IgD-negative memory B cell (primary cell): ENCODE measurements around the gene RFNG. TPM values are rescaled to one million over a fixed set of nuclear protein-coding genes. Genes with fewer than 3 reads are reported as not detected.

Experiments used
- H3K27ac Mint-ChIP-seq, 3 donors: one replicate each; pipeline ENCODE4 v1.8.0; 2020 to 2022; ENCODE audit warnings: mild to moderate bottlenecking in 3 of 3, mixed read lengths in 3 of 3, moderate library complexity in 1 of 3
- H3K27me3 Mint-ChIP-seq: one replicate; pipeline ENCODE4 v1.8.0; 2021; ENCODE audit warnings: mixed read lengths
- H3K36me3 Mint-ChIP-seq: one replicate; pipeline ENCODE4 v1.8.0; 2020; ENCODE audit warnings: mild to moderate bottlenecking, mixed read lengths
- H3K4me1 Mint-ChIP-seq, 3 donors: one replicate each; pipeline ENCODE4 v1.8.0; 2020 to 2022; ENCODE audit warnings: mixed read lengths in 3 of 3, mild to moderate bottlenecking in 1 of 3
- H3K4me3 Mint-ChIP-seq, 4 donors: one replicate each; pipeline ENCODE4 v1.8.0; 2020 to 2022; ENCODE audit warnings: mild to moderate bottlenecking in 4 of 4, mixed read lengths in 4 of 4, moderate library complexity in 3 of 4
- H3K9me3 Mint-ChIP-seq, 3 donors: one replicate each; pipeline ENCODE4 v1.8.0; 2020 to 2021; ENCODE audit warnings: mixed read lengths in 3 of 3, mild to moderate bottlenecking in 1 of 3
- polyA plus RNA-seq: library from polyadenylated mRNA; unstranded; fragments of 300-500 nt; fragmentation: Illumina TruSeq; gene quantifications from one replicate; pipeline ENCODE4 v1.2.3, GENCODE V29; 2021

The RFNG gene
- polyA plus RNA-seq, 1 donor from 2014 or later: 4.1 TPM

- Mint-ChIP-seq H3K36me3 (peaks cover 1% of the 10 kb centered on the region), H3K27ac (no peak overlapping the region), H3K9me3 (no peaks in the 10 kb centered on the region), H3K4me3 (no peak overlapping the region), H3K4me1 (peaks cover 0 to 4% (median 0%) of the 10 kb centered on the region in 3 donors), H3K27me3 (no peaks in the 10 kb centered on the region)
Observed at GRCh38 chr17:82028246-82028645, 23.4 kb downstream of the RFNG start.

DNA sequence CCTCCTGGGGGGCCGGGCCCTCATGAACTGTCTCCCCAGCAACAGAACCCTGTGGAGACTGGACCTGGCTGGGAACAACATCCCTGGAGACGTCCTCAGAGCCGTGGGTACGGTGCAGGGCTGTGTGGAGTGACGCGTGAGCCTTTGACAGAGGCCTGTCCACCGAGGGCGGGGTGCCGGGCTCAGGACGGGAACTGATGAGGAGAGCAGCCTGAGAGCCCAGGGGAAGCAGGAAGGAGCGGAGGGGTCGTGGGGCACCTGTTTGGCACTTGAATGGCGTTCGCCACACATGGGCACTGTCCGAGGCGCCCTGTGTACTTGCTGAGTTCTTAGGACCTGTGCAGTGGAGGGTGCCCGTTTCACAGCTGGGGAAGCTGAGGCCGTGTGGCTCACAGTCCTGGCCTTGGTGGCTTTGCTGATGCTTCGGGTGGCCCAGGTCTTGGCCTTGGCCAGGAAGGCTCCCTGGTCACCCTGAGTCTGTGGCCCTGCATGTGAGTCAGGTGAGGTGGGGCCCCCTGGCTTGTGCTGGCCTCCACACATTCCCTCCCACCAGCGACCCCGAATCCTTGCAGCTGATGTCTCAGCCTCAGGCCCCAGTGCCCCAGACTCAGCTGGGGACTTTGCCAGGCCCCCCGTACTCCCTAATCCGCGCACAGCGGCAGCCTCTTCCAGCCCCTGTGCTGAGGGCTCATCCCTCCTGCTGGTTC lies 26.1 kb downstream of the RFNG start:
- no peaks in the 10 kb centered on the region for H3K9me3 Mint-ChIP-seq
- peaks cover 7 to 11% (median 9%) of the 10 kb centered on the region in 3 donors for H3K4me1 Mint-ChIP-seq
- H3K36me3 Mint-ChIP-seq: peaks cover 1% of the 10 kb centered on the region
- H3K4me3 Mint-ChIP-seq: peak overlapping the region in 2 of 4 donors; percentile 67 to 81
- H3K27me3 Mint-ChIP-seq: no peaks in the 10 kb centered on the region
- H3K27ac Mint-ChIP-seq: no peak overlapping the region

DNA sequence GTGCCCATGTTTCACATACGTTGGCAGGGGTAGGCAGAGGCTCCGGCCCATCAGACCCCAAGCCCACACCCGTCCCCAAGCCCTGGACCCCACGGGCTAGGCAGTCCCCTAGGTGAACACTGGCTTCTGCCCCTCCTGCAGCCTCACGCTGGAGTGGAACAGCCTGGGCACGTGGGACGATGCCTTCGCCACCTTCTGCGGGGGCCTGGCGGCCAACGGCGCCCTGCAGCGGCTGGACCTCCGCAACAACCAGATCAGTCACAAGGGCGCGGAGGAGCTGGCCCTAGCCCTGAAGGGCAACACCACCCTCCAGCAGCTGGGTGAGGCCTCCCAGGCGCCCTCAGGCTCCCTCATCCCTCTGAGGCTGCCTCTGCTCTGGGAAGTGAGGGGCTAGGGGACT lies 26.8 kb downstream of the RFNG start:
- no peaks in the 10 kb centered on the region for H3K9me3 Mint-ChIP-seq
- peaks cover 1% of the 10 kb centered on the region for H3K36me3 Mint-ChIP-seq
- H3K4me3 Mint-ChIP-seq: no peak overlapping the region
- peaks cover 7 to 10% (median 9%) of the 10 kb centered on the region in 3 donors for H3K4me1 Mint-ChIP-seq
- H3K27me3 Mint-ChIP-seq: no peaks in the 10 kb centered on the region
- no peak overlapping the region for H3K27ac Mint-ChIP-seq

GRCh38 chr17:82023447-82024241 lies 28.0 kb downstream of the RFNG start:
- Mint-ChIP-seq H3K4me3 (peak overlapping the region; percentile 80 to 89 (median 86)), H3K9me3 (no peaks in the 10 kb centered on the region), H3K27ac (peak overlapping the region in 2 of 3 donors; percentile 64), H3K36me3 (peaks cover 1% of the 10 kb centered on the region), H3K27me3 (no peaks in the 10 kb centered on the region), H3K4me1 (peaks cover 7 to 10% (median 9%) of the 10 kb centered on the region in 3 donors)

DNA sequence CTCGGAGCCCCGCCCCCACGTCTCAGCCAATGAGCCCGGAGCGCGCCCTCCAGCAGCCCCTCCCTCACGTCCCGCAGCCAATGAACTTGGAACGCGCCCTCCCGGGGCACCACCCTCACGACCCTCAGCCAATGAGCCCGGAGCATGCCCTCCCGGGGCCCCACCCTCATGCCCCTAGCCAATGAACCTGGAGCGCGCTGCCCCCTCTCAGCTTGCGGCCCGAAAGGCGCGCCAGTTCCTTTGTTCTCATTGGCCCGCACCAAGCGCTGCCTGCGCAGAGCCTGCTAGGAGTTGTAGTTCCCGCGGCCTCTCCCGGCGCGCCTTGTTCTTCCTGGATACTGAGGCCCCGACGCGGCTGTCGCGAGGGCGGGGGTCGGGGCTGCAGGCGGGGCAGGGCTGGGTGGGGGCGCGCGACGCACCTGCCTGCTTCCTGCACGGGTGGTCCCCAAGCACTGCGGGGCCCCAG lies 28.6 kb downstream of the RFNG start, which contains the start of gene LRRC45:
LRRC45 (plus strand) TSS at position 325 of the 466 bp plus-strand sequence. CDS start 339 bp downstream, outside the sequence.
- H3K27ac Mint-ChIP-seq: peak within 1 kb of the TSS; percentile 64 to 86 (median 64)
- H3K9me3 Mint-ChIP-seq: no peaks in the 10 kb centered on the region
- H3K4me1 Mint-ChIP-seq: peaks cover 7 to 10% (median 9%) of the 10 kb centered on the region in 3 donors
- H3K27me3 Mint-ChIP-seq: no peaks in the 10 kb centered on the region
- H3K4me3 Mint-ChIP-seq: peak within 1 kb of the TSS; percentile 84 to 94 (median 90)
- peaks cover 1% of the 10 kb centered on the region for H3K36me3 Mint-ChIP-seq

GRCh38 chr17:82022310-82022980 lies 29.2 kb downstream of the RFNG start, which contains the start of gene CENPX:
CENPX (minus strand) TSS chr17:82022878; CDS start chr17:82022861, 17 bp downstream.
- H3K4me1 Mint-ChIP-seq: peaks cover 7 to 10% (median 9%) of the 10 kb centered on the region in 3 donors
- no peaks in the 10 kb centered on the region for H3K9me3 Mint-ChIP-seq
- H3K4me3 Mint-ChIP-seq: peak within 1 kb of the TSS; percentile 84 to 94 (median 90)
- H3K27me3 Mint-ChIP-seq: no peaks in the 10 kb centered on the region
- H3K27ac Mint-ChIP-seq: peak within 1 kb of the TSS; percentile 64 to 86 (median 79)
- H3K36me3 Mint-ChIP-seq: peaks cover 1% of the 10 kb centered on the region

DNA sequence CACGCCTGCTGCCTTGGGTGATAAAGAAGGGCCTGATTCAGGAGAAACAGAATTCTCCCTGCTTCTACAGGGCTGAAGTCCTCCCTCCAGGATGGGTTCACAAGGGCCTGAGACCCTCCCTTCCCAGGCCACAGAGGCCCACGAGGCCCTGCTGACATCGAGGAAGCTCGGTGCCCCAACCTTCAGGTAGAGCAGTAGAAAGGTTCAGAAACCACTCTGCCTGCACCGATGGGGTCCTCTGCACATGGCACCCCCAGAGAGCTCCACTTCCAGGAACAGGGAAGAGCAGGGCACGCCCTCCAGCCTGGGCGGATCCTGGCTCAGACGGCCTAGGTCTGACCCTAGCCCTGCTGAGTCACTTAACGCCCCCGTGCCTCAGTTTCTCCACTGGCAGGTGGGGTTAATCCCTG lies 29.7 kb downstream of the RFNG start:
- no peaks in the 10 kb centered on the region for H3K9me3 Mint-ChIP-seq

GRCh38 chr17:82021107-82021899 lies 30.3 kb downstream of the RFNG start:
- Mint-ChIP-seq H3K36me3 (no peaks in the 10 kb centered on the region), H3K4me3 (peak overlapping the region; percentile 84 to 94 (median 90)), H3K4me1 (peaks cover 7 to 10% (median 9%) of the 10 kb centered on the region in 3 donors), H3K9me3 (no peaks in the 10 kb centered on the region), H3K27ac (peak overlapping the region in 1 of 3 donors; percentile 79), H3K27me3 (no peaks in the 10 kb centered on the region)

More for the DNA sequence above, 29.7 kb downstream of the RFNG start:
- H3K27ac Mint-ChIP-seq: peak overlapping the region in 1 of 3 donors; percentile 79
- peaks cover 7 to 10% (median 9%) of the 10 kb centered on the region in 3 donors for H3K4me1 Mint-ChIP-seq
- H3K27me3 Mint-ChIP-seq: no peaks in the 10 kb centered on the region
- H3K36me3 Mint-ChIP-seq: peaks cover under 1% of the 10 kb centered on the region
- peak overlapping the region; percentile 84 to 94 (median 90) for H3K4me3 Mint-ChIP-seq

GRCh38 chr17:82020572-82021106 lies 31.0 kb downstream of the RFNG start:
- peak overlapping the region in 1 of 4 donors; percentile 33 for H3K4me3 Mint-ChIP-seq

GRCh38 chr17:82019690-82020571 lies 31.7 kb downstream of the RFNG start:
- Mint-ChIP-seq H3K27me3 (no peaks in the 10 kb centered on the region), H3K4me3 (peak overlapping the region in 1 of 4 donors; percentile 66), H3K9me3 (no peaks in the 10 kb centered on the region), H3K4me1 (peaks cover 7 to 10% (median 9%) of the 10 kb centered on the region in 3 donors), H3K27ac (no peak overlapping the region), H3K36me3 (no peaks in the 10 kb centered on the region)

More at GRCh38 chr17:82020572-82021106, 31.0 kb downstream of the RFNG start:
- no peak overlapping the region for H3K27ac Mint-ChIP-seq
- no peaks in the 10 kb centered on the region for H3K27me3 Mint-ChIP-seq
- peaks cover 7 to 10% (median 9%) of the 10 kb centered on the region in 3 donors for H3K4me1 Mint-ChIP-seq
- no peaks in the 10 kb centered on the region for H3K36me3 Mint-ChIP-seq
- H3K9me3 Mint-ChIP-seq: no peaks in the 10 kb centered on the region

- Mint-ChIP-seq H3K27me3 (no peaks in the 10 kb centered on the region), H3K9me3 (no peaks in the 10 kb centered on the region), H3K36me3 (no peaks in the 10 kb centered on the region), H3K27ac (no peak overlapping the region), H3K4me1 (peaks cover 7 to 10% (median 9%) of the 10 kb centered on the region in 3 donors), H3K4me3 (peak overlapping the region in 1 of 4 donors; percentile 17)
Observed at GRCh38 chr17:82018989-82019689, 32.5 kb downstream of the RFNG start.

- no peaks in the 10 kb centered on the region for H3K27me3 Mint-ChIP-seq
- H3K27ac Mint-ChIP-seq: peak overlapping the region in 1 of 3 donors; percentile 23
Observed at GRCh38 chr17:82018152-82018988, 33.2 kb downstream of the RFNG start.

More at GRCh38 chr17:82018152-82018988, 33.2 kb downstream of the RFNG start:
- H3K4me3 Mint-ChIP-seq: no peak overlapping the region
- H3K4me1 Mint-ChIP-seq: peaks cover 7 to 9% (median 7%) of the 10 kb centered on the region in 3 donors
- no peaks in the 10 kb centered on the region for H3K36me3 Mint-ChIP-seq
- no peaks in the 10 kb centered on the region for H3K9me3 Mint-ChIP-seq
